GM18870 (cell line): ENCODE data around the gene PCBD2.
"Not testable (repeated sequence)": the region's sequence is repeated elsewhere in the genome, so short reads cannot be mapped to it uniquely, and the experiment has no call there.

Source experiments
- ATAC-seq: cut with Tn5 transposase; IDR thresholded peaks from one replicate; pipeline ENCODE4 v1.9.1; 2021; ENCODE audit warnings: moderate library complexity; ENCODE audit not compliant: unreplicated experiment

PCBD2 gene

DNA sequence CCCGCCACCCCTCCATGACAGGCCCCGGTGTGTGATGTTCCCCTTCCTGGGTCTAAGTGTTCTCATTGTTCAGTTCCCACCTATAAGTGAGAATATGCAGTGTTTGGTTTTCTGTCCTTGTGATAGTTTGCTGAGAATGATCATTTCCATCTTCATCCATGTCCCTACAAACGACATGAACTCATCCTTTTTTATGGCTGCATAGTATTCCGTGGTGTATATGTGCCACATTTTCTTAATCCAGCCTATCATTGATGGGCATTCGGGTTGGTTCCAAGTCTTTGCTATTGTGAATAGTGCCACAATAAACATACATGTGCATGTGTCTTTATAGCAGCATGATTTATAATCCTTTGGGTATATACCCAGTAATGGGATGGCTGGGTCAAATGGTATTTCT, 93.1 kb downstream of the PCBD2 start:
- not testable (repeated sequence) for ATAC-seq

DNA sequence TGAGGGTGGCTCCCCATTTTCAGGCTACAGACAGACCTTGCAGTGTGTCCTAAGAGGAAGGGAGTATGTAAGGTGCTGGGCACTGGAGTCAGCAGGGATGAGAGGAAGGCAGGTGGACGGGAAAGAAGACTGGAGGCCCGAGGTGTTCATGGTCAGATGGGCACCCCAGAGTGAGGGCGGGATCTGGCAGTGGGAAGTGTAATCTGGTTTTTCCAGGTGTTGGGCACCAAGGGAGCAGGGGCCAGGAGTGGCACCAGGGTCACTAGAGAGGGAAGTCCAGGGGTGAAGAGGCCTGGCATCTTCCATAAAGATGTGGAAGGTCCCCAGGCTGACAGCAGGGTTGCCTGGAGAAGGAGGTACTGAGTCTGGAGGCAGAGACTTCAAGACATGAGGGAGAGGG, 99.4 kb downstream of the PCBD2 start:
- no peak for ATAC-seq

DNA sequence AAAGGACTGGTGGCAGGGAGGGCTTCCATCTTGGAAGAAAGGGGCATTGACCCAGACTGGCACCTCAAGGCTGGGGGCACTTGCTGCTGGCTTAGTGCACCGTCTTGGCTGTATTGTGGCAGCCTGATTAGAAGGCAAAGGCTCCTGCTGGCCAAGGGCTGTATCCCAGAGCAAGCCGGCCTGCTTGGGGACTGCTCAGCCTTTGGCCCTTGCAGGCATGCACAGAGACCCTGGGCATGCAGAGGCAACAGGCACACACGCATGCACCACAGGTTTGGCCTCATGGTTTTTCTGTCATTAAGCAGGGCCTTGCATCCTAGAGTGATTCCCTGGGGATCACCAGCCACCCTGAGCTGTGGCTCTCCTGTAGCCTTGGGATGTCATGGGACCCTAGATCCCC, 100.1 kb downstream of the PCBD2 start:
- no peak for ATAC-seq

DNA sequence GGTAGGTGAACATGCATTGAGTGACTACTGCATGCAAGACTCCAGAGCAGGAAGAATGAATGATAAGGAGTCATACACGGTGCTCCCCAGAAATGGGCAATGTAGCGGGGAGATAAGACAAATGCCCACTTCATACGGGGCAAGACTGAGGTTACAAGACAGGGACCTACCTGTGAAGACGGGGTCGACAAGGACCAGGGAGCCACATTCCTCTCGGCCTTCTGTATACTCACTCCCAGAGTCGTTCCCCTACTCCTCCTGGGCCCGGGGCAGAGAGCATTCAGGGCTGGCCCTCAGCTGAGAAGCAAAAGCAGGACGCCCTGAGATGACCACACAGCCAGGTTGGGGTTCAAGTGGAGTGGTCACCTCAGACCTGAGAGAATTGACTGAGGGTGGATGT, 102.4 kb downstream of the PCBD2 start:
- ATAC-seq: no peak

DNA sequence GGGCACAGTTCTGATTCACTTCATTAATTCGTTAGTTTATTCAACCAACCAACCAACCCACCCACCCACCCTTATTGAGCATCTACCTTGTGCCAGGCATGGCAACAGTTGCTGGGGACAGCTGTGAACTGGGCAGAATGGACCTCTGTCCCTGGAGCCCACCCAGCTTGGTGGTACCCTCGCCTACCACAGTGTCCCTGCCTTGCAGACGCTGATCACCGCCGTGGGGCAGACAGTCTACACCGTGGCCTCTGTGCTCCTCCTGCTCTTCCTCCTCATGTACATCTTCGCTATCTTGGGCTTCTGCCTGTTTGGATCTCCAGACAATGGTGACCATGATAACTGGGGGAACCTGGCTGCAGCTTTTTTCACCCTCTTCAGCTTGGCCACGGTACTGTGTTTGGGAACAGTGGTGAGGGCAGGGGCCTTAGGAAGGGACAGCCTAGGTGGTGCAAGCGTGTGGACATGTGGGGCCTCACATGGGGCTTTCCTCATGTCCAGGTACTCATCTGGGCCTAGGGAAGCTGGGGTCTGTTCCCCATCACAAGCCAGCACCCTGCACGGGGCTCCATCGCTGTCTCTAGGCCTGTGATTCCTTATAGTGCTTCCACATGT, 102.9 kb downstream of the PCBD2 start:
- no peak for ATAC-seq

DNA sequence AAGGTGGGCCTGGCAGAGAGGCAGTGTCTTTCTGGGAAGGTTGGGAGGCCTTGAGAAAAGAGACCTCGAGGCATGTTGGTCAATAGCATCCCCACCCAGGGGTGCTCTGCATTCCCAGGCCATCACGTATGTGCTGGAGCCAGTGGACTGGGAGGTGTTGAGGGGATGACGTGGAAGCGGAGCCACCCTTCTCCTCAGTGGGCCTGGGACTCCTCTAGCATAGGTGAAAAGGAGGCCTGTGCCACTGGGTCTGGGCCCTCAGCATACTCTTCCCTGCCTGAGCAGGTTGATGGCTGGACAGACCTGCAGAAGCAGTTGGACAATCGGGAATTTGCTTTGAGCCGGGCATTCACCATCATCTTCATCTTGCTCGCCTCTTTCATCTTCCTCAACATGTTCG, 103.6 kb downstream of the PCBD2 start:
- no peak for ATAC-seq

DNA sequence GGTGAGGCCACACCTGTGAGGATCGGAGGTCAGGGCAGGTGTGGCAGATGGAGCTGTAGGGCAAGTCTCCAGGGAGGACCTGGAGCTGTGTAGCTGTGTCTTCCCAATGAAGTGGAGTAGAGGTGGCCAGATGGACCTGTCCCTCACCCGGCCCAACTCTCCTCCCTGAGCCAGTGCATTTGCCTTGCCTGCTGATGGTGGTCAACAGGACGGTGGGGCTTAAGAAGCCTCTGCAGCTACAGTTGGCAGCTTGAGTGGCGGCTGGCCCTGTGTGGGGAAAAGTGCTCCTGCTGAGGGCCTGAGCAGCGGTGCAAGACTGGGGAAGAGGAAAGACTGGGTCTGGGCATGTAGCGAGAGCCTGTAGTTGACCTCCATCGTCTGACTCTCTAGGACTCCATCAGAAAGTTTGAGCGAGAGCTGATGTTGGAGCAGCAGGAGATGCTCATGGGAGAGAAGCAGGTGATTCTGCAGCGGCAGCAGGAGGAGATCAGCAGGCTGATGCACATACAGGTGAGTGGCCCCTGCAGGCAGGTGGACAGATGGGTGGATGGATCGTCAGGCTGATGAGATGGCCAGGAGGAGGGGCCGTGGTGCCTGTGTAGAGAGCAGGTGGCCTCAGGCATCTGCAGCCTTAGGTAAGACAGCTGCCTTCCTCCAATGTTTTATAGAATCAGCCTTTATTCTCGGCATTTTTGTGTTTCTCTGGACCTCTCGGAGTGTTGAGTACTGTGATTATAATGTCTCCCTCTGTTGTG, 104.2 kb downstream of the PCBD2 start:
- ATAC-seq: no peak

DNA sequence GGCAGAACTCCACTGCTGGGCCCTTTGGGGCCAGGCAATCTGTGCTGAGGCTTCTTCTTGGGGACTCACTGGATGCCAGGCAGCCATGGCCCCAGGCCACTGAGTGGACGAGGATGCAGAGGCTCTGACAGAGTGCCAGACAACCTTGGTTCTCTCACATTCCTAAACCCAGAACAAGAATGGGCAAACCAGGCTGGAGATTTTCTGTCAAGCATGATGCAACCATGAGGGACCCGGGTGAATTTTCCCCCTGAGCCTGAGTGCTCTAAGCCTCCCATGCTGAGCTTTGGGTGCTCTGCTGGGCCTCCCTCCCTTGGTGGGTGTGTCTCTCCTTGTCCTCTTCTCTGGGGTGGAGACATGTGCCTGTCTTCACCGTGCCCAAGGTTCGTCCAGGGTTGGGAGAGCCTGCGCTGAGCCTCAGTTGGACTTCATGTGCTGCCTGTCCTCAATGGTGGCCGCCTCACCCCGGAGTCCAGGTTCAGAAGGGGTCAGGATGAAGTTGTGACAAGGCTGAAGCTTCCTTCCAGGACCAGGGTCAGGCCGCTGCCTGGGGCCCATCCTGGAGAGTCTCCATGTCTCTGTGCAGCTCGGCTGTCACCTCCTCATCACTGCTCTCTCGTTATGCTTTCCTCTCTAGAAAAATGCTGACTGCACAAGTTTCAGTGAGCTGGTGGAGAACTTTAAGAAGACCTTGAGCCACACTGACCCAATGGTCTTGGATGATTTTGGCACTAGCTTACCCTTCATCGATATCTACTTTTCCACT, 105.0 kb downstream of the PCBD2 start:
- no peak for ATAC-seq

DNA sequence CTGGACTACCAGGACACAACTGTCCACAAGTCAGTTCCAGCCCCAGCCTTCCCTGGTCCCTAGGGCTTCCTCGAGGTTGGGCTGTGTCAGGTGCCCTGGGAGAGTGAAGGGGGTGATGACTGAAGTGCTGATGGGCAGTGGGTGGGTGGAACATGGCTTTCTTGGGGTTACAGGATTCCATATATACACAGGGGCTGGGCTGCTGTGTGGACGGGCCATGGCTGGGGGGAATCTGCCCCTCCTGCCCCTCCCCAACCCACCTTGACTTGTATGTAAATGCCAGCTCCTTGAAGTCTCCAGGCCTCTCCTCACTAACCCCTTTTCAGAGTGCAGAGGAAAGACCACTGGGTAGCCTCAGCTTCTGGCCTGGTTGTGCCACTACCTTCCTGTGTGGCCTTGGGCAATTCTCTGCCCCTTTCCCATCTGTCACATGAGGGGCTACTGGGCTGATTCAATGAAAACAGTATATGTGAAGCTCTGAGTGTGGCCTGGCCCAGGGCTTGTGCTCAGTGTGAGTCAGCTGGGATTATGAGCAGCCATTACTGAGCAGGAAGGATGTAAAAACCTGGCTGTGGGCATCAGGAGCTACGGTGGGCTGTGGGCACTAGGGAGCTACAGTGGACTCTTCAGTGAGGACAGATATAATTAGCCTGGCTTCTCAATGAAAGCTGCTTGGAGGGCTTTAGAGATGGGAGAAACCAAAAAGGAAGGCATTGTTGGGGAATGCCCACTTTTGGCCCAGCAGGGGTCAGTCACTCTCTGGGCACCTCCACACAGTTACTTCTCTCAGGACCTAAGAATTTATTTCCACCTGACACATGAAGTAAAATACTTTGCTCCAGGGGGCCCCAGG, 105.8 kb downstream of the PCBD2 start:
- ATAC-seq: no peak

DNA sequence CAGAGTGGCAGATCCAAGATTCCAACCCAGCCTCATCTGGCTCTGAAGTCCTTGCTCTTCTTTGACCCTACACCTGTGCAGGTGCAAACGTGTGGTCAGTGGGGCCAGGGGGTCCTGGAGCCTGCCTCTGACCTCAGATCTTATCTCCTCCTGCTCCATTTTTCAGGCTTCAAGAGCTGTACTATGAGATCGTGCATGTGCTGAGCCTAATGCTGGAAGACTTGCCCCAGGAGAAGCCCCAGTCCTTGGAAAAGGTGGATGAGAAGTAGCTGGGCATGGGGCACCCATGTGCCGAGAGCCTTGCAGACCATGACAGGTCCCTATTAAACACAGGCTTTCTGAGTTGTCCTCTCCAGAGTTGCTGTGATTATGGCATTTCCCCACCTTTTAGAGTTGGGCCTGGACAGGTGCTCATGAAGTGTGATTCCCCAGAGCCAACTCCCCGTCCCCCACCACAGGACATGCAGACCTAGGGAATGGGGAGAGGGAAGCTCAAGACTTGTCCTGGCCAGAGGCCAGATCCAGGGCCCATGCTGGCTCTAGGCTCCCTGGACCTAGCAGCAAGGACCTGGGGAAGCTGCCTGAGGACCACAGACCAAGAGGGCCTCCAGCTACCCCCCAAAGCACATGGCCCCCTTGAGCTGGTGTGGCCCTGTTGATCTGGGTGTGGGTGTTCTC, 106.6 kb downstream of the PCBD2 start:
- ATAC-seq: no peak

DNA sequence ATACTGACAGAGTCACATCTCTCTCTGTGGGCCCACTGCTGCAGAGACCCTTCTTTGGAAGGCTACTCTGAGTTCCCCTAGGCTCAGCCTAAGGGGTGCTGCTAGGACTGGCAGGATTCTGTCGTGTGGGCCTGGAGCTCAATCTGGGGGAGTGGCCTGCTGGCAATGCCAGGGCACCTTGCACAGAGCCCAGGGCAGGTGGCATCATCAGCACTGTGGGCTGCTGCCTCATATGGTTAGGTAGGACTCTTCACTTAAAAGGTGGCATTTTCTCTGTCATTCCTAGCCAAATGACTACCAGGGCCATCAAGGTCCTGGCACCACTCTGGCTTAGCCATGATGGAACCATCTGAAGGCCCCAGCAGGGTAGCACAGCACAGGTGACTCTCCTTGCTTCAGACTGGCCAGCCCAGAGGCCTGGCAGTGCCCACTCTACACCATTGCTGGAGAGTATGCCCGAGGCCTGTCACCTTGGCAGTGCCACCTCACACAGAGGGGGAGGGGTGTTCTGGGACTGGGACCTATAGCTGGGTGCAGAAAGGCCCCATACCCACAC, 107.2 kb downstream of the PCBD2 start:
- no peak for ATAC-seq
